ENCODE data around the gene C6orf132. TPM values are rescaled to one million over a fixed set of nuclear protein-coding genes. Genes with fewer than 3 reads are reported as not detected.

The C6orf132 gene
- total RNA-seq, 4 donors from 2014 or later = 3.0 to 19.0 (median 3.6) TPM

DNA sequence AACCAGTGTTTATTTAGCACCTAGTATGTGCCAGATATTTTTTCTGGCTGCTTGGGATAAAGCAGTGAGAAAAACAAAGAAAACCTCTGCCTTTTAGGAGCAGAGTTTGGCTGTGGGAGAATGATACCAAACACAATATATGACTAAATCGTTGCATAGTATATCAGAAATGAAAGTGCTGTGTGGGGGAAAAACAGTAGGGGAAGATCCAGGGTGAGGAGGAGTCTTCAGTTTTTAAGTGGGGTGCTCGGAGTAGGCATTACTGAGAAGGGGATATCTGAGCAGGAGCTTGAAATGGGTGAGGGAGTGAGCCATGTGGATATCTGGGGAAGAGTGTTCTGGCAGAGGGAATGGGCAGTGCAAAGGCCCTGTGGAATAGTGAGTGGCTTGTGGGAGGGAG is 69.1 kb downstream of the C6orf132 start:
- DNase-seq (ENCODE audit: low spot score) = no peak
- TF ChIP-seq, protein P1, sequence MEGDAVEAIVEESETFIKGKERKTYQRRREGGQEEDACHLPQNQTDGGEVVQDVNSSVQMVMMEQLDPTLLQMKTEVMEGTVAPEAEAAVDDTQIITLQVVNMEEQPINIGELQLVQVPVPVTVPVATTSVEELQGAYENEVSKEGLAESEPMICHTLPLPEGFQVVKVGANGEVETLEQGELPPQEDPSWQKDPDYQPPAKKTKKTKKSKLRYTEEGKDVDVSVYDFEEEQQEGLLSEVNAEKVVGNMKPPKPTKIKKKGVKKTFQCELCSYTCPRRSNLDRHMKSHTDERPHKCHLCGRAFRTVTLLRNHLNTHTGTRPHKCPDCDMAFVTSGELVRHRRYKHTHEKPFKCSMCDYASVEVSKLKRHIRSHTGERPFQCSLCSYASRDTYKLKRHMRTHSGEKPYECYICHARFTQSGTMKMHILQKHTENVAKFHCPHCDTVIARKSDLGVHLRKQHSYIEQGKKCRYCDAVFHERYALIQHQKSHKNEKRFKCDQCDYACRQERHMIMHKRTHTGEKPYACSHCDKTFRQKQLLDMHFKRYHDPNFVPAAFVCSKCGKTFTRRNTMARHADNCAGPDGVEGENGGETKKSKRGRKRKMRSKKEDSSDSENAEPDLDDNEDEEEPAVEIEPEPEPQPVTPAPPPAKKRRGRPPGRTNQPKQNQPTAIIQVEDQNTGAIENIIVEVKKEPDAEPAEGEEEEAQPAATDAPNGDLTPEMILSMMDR (IDR thresholded peaks at IDR 0.05) = no peak

DNA sequence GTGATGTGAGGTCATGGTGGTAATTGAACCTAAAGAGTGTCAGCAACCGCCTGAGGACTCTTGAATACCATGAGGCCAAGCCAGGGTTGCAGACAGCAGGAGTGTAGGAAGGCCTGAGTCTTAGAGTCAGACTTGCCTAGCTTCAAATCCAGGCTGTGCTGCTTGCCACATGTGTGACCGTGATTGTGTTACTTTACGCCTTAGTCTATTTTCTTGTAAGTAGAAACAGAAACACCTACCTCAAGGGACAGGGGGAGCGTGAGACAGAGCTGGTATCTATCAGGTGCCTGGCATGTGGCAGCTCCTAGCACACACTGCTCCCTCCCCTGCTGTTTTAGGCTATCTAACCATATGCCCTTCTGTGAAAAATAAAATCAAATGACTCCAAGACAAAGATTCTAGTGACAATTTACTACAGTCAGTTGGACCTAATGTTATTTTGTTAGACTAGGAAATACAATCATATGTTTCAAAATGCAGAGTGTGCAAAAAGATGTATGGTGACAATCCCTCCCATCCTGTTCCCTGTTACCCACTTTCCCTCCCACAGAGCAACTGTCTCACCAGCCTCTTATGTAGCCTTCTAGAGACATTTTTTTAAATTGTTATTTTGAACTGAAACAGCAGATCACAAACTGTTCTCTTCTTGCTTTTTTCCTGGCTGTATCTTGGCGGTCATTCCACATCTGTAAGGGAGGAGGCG is 70.4 kb downstream of the C6orf132 start:
- no peak for ATAC-seq (ENCODE audit: low FRiP score)
- TF ChIP-seq, protein P1 (IDR thresholded peaks at IDR 0.05) = no peak
- DNase-seq (ENCODE audit: low spot score) = no peak

More for the DNA sequence above, 69.1 kb downstream of the C6orf132 start:
- no peak for ATAC-seq (ENCODE audit: low FRiP score)

DNA sequence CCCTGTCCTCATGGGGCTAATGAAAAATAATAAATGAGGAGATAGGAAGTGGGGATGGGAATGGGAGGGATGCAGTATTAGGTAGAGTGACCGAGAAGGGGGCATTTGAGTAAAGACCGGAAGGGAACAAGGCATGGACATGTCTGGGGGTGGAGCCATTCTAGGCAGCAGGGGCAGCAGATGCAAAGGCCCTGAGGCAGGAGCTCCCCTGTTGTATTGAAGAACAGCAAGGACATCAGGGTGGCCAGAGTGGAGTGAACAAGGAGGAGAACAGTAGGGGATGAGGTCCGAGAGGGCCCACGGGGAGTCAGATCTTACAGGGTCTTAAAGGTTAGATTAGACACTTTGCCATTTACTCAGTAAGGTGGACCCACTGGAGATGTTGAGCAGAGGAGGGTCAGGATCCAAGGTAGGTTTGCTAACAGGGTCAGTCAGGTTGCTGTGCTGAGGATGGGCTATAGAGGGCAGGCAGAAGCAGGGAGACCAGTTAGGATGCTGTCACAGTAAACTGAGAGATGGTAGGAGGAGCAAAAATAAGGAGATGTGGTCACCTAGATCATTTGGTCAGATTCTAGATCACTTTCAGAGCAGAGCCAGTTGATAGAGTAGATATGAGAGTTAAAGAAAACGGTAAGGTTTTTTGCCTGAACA is 73.4 kb downstream of the C6orf132 start:
- TF ChIP-seq, protein P1 (IDR thresholded peaks at IDR 0.05) = no peak
- ATAC-seq (ENCODE audit: low FRiP score) (no peak), DNase-seq (ENCODE audit: low spot score) (no peak)

DNA sequence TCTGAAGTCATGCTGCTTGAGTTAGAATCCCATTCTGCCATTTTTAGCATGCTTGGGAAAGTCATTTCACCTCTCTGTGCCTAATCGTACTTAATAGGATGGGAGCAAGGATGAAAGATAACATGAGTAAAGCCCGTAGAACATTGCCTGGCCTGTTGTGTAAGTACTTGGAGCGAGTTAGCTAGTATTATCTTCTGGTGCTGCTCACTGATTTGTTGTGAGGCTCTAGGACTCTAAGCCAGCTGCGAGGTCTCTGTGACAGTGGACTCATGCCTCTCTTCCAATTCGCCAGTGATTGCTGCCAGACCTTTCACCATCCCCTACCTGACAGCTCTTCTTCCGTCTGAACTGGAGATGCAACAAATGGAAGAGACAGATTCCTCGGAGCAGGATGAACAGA is 74.2 kb downstream of the C6orf132 start:
- TF ChIP-seq, protein P1 (IDR thresholded peaks at IDR 0.05) = no peak
- no peak for DNase-seq (ENCODE audit: low spot score)
- no peak for ATAC-seq (ENCODE audit: low FRiP score)

DNA sequence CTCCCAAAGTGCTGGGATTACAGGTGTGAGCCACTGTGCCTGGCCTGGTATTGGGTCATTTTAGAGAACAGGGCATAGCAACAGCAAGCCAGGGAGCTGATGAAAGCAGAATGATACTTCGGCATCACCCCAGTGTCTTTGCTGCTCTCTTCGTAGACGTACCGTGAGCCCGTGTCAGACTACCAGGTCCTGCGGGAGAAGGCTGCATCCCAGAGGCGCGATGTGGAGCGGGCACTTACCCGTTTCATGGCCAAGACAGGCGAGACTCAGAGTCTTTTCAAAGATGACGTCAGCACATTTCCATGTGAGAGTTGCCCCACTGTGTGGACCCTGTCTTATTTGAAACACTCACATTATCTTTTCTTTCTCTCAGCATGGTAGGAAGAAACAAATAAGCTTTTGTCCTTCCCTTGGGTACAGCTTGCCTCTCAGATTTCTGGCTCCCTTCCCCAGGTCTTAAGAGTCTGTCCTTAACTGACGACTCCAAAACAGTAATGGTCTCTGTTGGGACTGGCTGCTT is 76.2 kb downstream of the C6orf132 start:
- ATAC-seq (ENCODE audit: low FRiP score) (no peak), DNase-seq (ENCODE audit: low spot score) (no peak)
- TF ChIP-seq, protein P1 (IDR thresholded peaks at IDR 0.05) = no peak

DNA sequence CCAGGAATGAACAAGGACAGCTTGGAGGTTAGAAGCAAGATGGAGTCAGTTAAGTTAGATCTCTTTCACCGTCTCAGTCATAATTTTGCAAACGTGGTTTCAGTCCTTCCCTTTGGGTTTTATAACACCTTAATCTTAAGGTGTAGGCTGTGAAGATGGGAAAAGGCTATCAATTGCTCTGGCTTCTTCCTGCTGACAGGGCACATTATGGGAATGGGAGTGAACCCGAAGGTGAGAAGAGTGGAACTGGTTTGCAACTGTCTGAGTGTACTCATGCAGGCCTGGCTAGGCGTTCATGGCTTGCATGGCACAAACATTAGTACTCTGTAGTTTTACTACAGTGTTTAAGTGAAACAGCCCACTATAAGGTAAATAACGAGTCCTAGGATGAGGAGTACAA is 82.7 kb downstream of the C6orf132 start:
- DNase-seq (ENCODE audit: low spot score) = no peak
- TF ChIP-seq, protein P1 (IDR thresholded peaks at IDR 0.05) = no peak
- ATAC-seq (ENCODE audit: low FRiP score) = no peak

Measured in omental fat pad (tissue), 4 donors.